GM03348 (cell line): Measurements from ENCODE around the gene PICALM.

Experiments
- DNase-seq: peaks from one replicate; pipeline ENCODE4 v3.0.0; 2012; ENCODE audit warnings: low spot score

Gene PICALM

GRCh38 chr11:86081455-86081854 is 12.6 kb upstream of the PICALM start:
- DNase-seq, result no peak

DNA sequence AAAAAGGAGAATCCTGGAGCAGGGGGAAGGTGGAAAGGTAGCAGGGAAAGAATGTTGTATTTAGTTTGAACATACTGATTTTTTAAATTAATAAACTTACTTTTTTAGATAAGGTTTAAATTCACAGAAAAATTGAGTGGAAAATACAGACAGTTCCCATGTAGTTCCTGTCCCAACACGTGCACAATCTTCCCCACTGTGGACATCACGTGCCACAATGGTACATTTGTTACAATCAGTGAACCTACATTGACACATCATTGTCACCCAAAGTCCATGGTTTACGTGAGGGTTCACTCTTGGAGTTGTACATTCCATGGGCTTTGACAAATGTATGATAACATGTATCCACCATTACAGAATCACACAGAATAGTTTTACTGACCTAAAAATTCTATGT is 10.5 kb upstream of the PICALM start:
- DNase-seq, result no peak

- no peak for DNase-seq
Measured at GRCh38 chr11:86073948-86074347, 5.1 kb upstream of the PICALM start.

GRCh38 chr11:86072211-86072610 is 3.3 kb upstream of the PICALM start:
- DNase-seq, result no peak

DNA sequence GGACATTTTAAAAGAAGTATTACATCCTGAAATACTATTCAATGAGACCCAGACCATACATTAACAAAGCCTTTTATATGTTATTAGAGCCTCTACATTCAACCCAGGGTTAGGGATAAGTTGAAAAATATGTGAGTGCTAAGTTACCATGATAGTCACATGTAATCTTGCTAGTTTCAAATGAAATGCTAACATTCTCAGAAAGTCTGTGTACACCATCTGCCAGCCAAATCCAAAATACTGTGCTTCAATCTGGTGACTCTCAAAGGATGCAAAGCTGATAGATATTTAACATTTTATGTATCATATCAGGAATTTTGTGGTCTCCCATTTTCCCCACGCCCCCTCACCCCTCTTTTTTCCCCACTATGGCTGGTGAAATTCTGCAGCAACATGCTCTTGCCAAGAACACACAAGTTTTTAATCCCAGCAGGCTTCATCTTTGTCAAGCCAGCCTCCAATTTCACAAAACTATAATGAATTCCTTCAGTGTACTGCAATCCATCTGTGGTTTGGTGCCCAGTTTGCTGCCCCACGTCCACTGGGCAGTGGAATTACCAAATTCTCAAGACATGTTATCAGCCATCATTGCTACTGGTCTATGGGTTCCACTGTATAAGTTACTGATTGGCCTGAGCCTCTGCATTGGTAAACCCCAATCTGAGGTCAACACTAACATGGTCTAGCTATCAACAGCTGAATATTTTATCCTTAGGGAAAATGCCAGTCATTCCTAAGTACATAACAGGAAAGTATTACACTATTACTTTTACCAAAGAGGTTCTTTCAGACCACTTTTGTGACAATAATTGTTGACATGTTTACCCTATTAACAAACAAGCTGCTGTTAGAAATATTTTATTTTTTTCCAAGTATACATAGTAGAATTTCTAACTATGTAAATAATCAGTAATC is 1.5 kb upstream of the PICALM start:
- no peak for DNase-seq

DNA sequence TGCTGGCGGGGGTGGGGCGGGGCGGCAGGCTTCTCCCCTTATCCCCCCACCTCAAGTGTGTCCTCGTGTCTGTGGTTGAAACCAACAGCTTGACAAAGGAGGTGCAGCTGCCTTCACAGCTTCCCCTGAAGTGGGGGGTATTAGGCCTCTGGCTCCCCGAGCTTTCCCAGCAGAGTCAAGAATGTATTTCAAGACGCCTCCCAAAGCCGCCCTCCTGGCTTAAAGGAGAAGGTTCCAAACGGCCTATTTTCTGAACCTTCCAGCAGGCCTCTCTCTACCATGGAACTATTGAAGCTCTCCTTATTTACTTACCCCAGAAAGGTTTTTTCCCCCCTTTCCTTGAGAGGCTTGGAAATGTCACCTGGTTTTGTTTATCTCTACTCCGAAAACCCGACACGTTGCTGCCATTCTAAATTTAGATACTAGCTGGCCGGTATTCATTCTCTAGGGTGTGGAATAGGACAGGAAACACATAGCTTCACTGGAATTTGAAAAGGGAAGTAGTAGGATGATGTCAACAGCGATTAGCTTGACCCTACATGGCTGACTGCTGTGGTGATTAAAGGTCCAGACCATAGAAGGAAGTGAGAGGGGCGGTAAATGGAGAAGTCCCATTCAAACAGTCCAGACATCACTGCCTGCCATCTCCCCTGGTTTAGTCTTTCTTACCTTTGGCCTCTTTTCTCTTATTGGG is 671 bp upstream of the PICALM start:
- DNase-seq, result peak; percentile 78

DNA sequence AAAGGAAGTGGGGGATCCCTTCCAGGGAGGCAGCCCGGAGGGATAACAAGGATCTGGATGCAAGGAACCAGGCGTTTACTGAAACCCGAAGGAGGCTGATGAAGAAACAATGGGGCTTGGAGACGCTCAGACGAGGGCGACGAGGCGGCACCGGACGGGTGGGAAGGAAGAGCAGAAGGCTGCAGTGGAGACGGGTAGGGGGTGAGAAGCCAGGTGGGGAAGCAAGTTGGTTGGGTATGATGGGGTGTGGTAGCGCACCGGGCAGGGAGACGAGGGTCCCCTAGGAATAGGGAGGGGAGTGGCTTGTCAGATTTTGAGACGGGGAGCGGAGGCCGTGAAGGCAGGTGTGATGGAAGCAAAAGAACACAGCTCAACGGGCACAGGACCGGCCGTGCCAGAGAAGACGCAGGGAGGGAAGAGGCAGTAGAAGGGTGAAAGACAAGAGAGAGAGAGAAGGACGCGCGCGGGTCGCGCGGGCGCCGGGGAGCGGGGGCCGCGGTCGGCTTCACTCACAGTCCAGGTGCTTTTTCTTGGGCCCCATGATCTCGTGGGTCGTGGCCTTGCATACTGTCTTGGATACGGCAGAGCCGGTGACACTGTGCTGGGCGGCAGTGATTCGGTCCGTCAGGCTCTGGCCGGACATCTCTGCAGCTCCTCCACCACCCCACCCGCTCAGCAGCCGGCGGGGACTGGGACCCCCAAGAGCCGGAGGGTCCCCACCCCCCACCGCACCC is 579 bp downstream of the PICALM start:
- no peak for DNase-seq

DNA sequence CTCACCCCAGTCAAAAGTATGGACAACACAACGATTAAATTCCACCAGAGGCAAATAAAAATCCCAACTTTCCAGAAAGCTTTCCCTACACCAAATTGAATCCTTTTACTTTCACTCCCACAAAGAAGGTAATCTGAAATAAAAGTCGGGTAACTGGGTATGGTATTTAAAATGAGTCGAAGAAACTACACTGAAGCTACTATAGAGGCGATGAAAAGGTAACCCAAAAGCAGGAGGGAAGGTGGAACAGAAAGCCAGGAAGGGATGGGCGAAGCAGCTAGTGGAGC is 1.1 kb downstream of the PICALM start:
- no peak for DNase-seq

GRCh38 chr11:86067009-86067850 is 1.7 kb downstream of the PICALM start:
- DNase-seq, result no peak

- DNase-seq, result no peak
Measured at GRCh38 chr11:86066657-86067008, 2.3 kb downstream of the PICALM start.

DNA sequence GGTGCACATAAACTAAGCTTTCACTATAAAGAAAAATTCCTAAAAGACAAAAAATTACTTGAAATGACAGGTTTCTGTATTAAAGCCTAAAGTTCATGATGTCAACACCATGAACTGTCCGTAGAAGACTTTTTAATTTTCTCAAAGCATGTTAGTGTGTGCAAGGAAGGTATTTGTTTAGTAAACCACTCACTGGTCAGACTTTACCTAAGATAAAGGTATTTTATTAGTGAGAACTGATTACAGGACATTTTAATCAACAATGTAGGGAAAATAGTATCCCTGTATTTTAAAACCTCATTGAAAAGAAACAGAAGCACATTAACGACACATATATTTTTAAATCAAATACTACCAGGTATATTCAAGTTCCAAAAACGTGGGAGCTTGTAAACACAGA is 2.9 kb downstream of the PICALM start:
- no peak for DNase-seq

DNA sequence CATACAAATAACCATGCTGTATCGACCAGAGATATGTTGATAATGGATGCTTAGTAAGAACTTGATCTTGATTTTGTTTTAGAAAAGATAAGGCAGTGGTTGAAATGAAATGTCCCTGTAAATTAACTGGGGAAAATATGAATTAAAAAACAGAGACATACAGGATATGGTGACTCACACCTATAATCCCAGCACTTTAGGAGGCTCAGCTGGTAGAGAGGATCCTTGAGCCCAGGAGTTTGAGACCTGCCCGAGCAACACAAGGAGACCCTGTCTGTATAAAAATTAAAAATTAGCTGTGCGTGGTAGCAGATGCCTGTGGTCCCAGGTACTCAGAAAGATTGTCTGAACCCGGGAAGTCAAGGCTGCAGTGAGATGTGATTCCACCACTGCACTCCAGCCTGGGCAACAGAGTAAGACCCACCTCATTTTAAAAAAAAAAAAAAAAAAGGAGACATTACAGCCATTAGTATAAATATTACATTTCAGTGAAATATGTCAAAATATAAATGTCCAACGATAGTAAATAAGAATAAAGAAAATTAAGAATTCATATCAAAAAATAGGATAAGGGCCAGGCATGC is 4.6 kb downstream of the PICALM start:
- DNase-seq, result no peak

GRCh38 chr11:86063536-86063935 is 5.3 kb downstream of the PICALM start:
- no peak for DNase-seq

DNA sequence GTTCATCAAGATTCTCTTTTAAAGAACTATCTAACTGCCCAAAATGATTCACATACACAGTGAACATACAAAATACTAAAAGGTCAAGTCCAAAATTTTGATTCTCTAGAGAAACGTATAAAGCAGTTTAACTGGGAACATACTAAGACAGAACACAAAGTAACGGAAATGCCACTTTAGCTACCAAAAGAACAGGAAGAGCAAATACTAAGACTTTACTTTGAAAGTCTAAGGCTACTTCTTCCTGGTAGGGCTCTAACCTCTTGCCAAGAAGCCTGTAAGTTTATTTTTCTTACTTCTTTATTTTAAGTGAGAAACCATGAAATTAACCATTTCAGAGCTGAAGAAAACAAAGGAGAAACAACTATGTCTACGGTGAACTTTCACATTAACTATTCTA is 6.2 kb downstream of the PICALM start:
- DNase-seq, result no peak

DNA sequence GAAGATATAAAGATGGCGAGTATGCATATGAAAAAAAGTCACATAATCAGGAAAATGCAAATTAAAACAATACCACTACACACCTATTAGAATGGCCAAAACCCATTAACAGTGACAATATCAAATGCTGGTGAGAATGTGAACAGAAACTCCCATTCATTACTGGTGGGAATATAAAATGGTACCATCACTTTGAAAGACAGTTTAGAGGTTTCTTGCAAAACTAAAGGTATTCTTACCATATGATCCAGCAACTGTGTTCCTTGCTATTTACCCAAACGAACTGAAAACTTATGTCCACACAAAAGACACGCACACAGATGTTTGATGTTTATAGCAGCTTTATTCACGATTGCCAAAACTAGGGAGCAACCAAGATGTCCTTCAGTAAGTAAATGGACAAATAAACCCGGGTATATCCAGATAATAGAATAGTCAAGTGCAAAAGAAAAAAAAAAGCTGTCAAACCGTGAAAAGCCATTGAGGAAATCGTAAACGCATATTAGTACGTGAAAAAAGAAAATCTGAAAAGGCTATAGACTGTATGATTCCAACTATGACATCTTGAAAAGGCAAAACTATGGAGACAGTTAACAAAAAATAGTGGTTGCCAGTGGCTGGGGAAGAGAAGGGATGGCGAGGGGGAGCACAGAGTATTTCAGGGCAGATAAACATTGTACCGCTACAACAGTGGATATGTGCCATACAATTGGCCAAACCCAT is 7.2 kb downstream of the PICALM start:
- no peak for DNase-seq

DNA sequence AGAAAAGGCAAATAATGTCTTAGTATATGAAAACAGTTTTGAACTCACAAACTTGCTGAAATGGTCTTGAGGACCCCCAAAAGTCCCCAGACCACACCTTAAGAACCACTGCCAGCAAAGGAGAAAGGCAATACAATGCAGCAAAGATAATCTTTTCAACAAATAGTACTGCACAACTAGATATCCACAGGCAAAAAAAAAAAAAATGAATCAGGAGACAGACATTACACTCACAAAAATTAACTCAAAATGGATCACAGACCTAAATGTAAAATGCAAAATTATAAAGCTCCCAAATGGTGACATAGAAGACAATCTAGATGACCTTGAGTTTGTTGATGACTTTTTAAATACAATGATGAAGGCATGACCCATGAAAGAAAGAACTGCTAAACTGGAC is 8.3 kb downstream of the PICALM start:
- DNase-seq, result no peak

- no peak for DNase-seq
Measured at GRCh38 chr11:86058360-86058759, 10.5 kb downstream of the PICALM start.

DNA sequence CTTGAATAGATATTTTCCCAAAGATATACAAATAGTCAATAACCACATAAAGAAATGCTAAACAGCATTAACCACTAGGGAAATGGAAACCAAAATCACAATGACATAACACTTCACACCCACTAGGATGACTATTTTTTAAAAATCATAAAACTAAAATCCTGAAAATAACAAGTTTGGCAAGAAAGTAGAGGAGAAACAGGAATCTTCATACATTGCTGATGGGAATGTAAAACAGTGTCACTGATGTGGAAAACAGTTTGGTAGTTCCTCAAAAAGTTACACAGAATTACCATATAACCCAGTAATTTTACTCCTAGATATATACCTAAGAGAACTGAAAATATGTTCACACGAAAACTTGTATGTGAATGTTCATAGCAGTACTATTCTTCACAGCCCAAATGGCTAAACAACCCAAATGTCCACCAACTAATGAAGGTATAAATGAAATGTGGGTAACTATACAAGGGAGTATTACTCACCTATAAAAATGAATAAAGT is 12.5 kb downstream of the PICALM start:
- DNase-seq, result no peak

DNA sequence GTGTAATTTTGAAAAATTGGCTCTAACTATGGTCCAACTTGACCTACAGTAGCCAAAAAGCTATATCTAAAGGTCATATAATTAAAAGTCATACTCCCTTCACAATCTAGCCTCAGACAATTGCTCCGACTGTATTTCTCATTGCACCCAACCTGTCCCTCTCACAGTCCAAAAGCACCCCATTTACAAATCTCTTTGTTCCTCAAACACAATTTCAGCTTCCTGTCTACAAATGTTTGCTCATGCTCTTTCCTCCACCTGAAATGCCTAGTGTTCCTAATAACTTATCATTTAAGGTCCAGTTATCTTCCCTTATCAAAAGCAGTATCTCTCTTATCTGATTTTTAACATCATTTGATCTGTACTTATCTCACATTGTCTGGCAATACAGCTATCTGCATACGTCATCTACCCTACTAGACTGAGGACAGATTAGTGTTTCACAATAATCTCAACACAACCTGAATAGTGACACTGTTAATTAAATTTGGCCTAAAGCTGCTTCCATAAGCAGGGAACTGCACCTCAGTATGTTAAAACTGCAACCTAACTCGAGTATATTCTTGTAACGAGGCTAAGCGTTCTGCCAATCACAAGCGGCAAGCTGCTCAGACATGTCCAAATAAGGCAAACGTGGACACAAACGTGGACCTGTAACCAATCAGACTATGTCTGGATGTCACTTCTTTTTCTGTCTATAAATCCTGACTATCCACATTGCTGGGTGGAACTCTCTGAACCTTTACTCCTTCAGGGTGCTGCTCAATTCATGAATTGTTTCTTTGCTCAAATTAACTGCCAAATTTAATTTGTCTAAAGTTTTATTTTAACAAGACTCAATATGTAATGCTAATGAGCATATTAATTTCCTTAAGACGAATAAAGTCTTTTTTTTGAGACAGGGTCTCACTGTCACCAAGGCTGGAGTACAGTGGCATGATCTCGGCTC is 15.9 kb downstream of the PICALM start:
- no peak for DNase-seq

DNA sequence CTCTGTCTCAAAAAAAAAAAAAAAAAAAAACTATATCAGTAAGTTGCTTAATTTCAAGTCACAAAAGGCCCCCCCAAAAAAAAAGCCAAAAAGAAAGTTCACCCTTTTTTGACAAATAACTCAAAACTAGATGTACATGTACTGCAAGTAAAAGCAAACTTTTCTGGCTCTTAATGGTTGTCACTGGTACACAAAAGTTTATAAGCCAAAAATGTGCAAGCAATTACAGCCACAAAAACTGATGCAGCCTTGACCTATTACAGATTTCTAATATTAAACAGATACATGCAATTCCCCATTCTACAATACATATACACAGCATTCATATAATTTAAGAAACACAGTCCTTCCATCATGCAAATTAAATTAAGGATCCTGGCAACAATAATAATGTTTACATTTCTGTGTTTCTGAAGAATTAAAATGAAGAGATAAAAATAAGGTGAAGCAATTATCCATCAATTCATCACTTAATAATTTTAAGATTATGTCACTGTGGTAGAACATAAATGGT is 18.6 kb downstream of the PICALM start:
- DNase-seq, result no peak
